Sigmoid colon (tissue), 3 donors: Measurements from ENCODE around the gene RTP2.
A peak's percentile ranks its signal among the peaks of the same experiment; 100 is the strongest.

Experiments used
- POLR2A ChIP-seq, 2 donors: fragments of 450-650 bp; IDR thresholded peaks; one replicate each; pipeline ENCODE4 v1.6.1; 2016; ENCODE audit warnings: antibody characterized with exemption in 2 of 2, mild to moderate bottlenecking in 2 of 2, moderate library complexity in 2 of 2
- TF ChIP-seq, protein P1 (sequence below), 4 experiments: fragments of 450-650 bp in 3 of 4; fragments of 200-600 bp in 1 of 4; IDR thresholded peaks; one replicate each; pipeline ENCODE4 v1.5.1; 2016 to 2019; ENCODE audit warnings: antibody characterized with exemption in 4 of 4, mild to moderate bottlenecking in 3 of 4, moderate library complexity in 2 of 4

DNA sequence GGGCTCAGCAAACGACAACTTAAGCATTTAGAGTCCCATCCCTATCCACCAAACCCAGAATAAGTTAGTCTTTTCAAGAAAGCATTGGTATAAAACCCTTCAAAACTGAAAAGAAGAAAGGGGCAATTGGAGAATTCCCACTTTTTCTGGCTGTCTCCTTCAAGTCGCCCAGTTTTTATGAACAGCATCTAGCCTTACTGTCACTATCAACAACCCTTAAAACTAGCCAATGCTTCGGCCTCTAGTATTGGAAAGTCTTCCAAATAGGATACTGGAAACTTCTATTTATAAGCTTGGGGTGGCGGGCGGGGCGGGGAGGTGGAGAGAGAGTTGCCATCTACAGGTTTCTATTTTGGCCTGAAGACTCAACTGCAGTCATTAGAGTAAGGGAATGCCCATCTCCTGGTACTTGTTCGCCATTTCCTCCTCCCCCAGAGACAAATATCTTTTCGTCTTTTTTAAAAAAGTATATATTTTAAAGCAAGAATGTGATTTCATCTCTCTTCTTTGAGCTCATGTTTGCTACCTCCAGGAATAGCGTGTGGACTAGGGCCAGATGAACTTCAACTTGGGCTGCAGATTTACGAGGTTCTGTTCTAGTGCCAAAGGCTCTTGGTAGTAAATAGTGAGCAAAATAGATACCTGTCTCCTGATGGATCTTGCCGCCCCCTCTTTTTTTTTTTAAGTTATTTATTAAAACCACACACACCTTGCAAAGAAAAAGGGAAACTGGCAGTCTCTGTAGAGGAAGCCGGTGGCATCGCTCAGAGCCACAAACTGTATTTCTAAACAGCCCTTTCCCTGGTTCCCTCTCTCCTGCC lies 40.2 kb upstream of the RTP2 start:
- TF ChIP-seq, protein P1, sequence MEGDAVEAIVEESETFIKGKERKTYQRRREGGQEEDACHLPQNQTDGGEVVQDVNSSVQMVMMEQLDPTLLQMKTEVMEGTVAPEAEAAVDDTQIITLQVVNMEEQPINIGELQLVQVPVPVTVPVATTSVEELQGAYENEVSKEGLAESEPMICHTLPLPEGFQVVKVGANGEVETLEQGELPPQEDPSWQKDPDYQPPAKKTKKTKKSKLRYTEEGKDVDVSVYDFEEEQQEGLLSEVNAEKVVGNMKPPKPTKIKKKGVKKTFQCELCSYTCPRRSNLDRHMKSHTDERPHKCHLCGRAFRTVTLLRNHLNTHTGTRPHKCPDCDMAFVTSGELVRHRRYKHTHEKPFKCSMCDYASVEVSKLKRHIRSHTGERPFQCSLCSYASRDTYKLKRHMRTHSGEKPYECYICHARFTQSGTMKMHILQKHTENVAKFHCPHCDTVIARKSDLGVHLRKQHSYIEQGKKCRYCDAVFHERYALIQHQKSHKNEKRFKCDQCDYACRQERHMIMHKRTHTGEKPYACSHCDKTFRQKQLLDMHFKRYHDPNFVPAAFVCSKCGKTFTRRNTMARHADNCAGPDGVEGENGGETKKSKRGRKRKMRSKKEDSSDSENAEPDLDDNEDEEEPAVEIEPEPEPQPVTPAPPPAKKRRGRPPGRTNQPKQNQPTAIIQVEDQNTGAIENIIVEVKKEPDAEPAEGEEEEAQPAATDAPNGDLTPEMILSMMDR (IDR thresholded peaks at IDR 0.05) = peak in 1 of 4 experiments; percentile 4
- TF ChIP-seq POLR2A (IDR thresholded peaks at IDR 0.05) = no peak
